Fibroblast of lung (primary cell): ENCODE results near the gene GPSM1. TPM values are rescaled to one million over a fixed set of nuclear protein-coding genes. Genes with fewer than 3 reads are reported as not detected.
"Not testable (repeated sequence)": the region's sequence is repeated elsewhere in the genome, so short reads cannot be mapped to it uniquely, and the experiment has no call there.

ENCODE experiments used
- DNase-seq, 2 donors: peaks; one replicate each; pipeline versions ENCODE4 v3.0.0 to v3.0.0-alpha.2; 2010; ENCODE audit warnings: low read depth in 2 of 2
- H2AFZ ChIP-seq: 2 replicates; pipeline ENCODE4 v1.5.1; 2012; ENCODE audit warnings: low read length, control low read depth, inconsistent platforms
- H3K27ac ChIP-seq: 2 replicates; pipeline ENCODE4 v1.5.1; 2011; ENCODE audit warnings: low read length, control low read depth; ENCODE audit not compliant: insufficient read depth
- H3K27me3 ChIP-seq: 2 replicates; pipeline ENCODE4 v1.5.1; 2011; ENCODE audit warnings: mild to moderate bottlenecking, low read length; ENCODE audit not compliant: control insufficient read depth, insufficient read depth
- H3K36me3 ChIP-seq: 2 replicates; pipeline ENCODE4 v1.5.1; 2011; ENCODE audit warnings: low read length; ENCODE audit not compliant: control insufficient read depth, insufficient read depth
- H3K4me1 ChIP-seq: 2 replicates; pipeline ENCODE4 v1.5.1; 2011; ENCODE audit warnings: low read length; ENCODE audit not compliant: control insufficient read depth, insufficient read depth; ENCODE audit errors: extremely low read depth
- H3K4me2 ChIP-seq: 2 replicates; pipeline ENCODE4 v1.5.1; 2011; ENCODE audit warnings: low read length, control low read depth; ENCODE audit not compliant: insufficient read depth; ENCODE audit errors: extremely low read depth
- H3K4me3 ChIP-seq, 4 experiments: fragments of 200-600 bp in 1 of 4; sonication (generic) in 1 of 4; replicated peaks in 1 of 4; 2 replicates each; pipeline ENCODE4 v1.5.1; 2011 to 2016; ENCODE audit warnings: low read length in 4 of 4, low read depth in 3 of 4, mild to moderate bottlenecking in 3 of 4, control low read depth in 2 of 4, inconsistent platforms in 1 of 4, mixed read lengths in 1 of 4; ENCODE audit not compliant: insufficient read depth in 1 of 4; ENCODE audit errors: control extremely low read depth in 1 of 4
- H3K79me2 ChIP-seq: 2 replicates; pipeline ENCODE4 v1.5.1; 2012; ENCODE audit warnings: mild to moderate bottlenecking, low read length, inconsistent platforms; ENCODE audit not compliant: control insufficient read depth, insufficient read depth
- H3K9ac ChIP-seq: 2 replicates; pipeline ENCODE4 v1.5.1; 2011; ENCODE audit warnings: mild to moderate bottlenecking, low read length, control low read depth; ENCODE audit not compliant: insufficient read depth
- H3K9me3 ChIP-seq: 2 replicates; pipeline ENCODE4 v1.5.1; 2012; ENCODE audit warnings: low read depth, low read length; ENCODE audit not compliant: control insufficient read depth, insufficient read depth
- H4K20me1 ChIP-seq: 2 replicates; pipeline ENCODE4 v1.5.1; 2011; ENCODE audit warnings: low read length; ENCODE audit not compliant: control insufficient read depth, insufficient read depth; ENCODE audit errors: extremely low read depth
- EZH2 ChIP-seq: IDR thresholded peaks from 2 replicates; pipeline ENCODE4 v1.5.1; 2012; ENCODE audit warnings: low read length, control low read depth, mild to moderate bottlenecking; ENCODE audit errors: missing control alignments
- polyA plus RNA-seq, 2 donors: library from polyadenylated mRNA; depleted of rRNA in 1 of 2; stranded (reverse) in 1 of 2; unstranded in 1 of 2; fragments of >200 nt; gene quantifications; 2 replicates each; pipeline ENCODE4 v1.2.1, GENCODE V29; 2011 to 2012; ENCODE audit warnings: missing spikeins in 1 of 2
- total RNA-seq: library from RNA; depleted of rRNA; stranded (reverse); fragments of >200 nt; gene quantifications from 2 replicates; pipeline ENCODE4 v1.2.1, GENCODE V29; 2014
- TF ChIP-seq, protein P1 (sequence below), 2 donors: IDR thresholded peaks in 1 of 2; conservative IDR thresholded peaks in 1 of 2; 1 replicate in 1 of 2; 2 replicates in 1 of 2; pipeline ENCODE4 v1.5.1; 2011 to 2012; ENCODE audit warnings: low read length in 2 of 2, control low read depth in 1 of 2, inconsistent platforms in 1 of 2, low read depth in 1 of 2, mild to moderate bottlenecking in 1 of 2

GPSM1 gene
- total and polyA plus RNA-seq, 2 donors (not counting 1 experiment from before 2014, with no cell fraction given): 15.8 to 60.3 TPM

- TF ChIP-seq, protein P1, sequence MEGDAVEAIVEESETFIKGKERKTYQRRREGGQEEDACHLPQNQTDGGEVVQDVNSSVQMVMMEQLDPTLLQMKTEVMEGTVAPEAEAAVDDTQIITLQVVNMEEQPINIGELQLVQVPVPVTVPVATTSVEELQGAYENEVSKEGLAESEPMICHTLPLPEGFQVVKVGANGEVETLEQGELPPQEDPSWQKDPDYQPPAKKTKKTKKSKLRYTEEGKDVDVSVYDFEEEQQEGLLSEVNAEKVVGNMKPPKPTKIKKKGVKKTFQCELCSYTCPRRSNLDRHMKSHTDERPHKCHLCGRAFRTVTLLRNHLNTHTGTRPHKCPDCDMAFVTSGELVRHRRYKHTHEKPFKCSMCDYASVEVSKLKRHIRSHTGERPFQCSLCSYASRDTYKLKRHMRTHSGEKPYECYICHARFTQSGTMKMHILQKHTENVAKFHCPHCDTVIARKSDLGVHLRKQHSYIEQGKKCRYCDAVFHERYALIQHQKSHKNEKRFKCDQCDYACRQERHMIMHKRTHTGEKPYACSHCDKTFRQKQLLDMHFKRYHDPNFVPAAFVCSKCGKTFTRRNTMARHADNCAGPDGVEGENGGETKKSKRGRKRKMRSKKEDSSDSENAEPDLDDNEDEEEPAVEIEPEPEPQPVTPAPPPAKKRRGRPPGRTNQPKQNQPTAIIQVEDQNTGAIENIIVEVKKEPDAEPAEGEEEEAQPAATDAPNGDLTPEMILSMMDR (conservative IDR thresholded peaks at IDR 0.05 in 1 of 2, IDR thresholded peaks at IDR 0.05 in 1 of 2; ENCODE audit: low read depth in 1 of 2, low read length in 2 of 2): no peak
- no peak for TF ChIP-seq EZH2
- no peak overlapping the region for H3K27ac ChIP-seq
- no peak overlapping the region for H2AFZ ChIP-seq
These were observed 8.5 kb upstream of the GPSM1 start for GRCh38 chr9:136318776-136319241.

GRCh38 chr9:136319244-136319643 lies 8.1 kb upstream of the GPSM1 start:
- H3K4me3 ChIP-seq: not testable (repeated sequence)

More at GRCh38 chr9:136318776-136319241, 8.5 kb upstream of the GPSM1 start:
- no peaks in the 10 kb centered on the region for H3K36me3 ChIP-seq
- H3K27me3 ChIP-seq: peaks cover 3% of the 10 kb centered on the region
- H3K4me1 ChIP-seq: no peaks in the 10 kb centered on the region
- H3K4me3 ChIP-seq: no peak overlapping the region
- no peaks in the 10 kb centered on the region for H4K20me1 ChIP-seq
- no peaks in the 10 kb centered on the region for H3K79me2 ChIP-seq
- no peak for DNase-seq
- H3K9ac ChIP-seq: no peak overlapping the region
- no peaks in the 10 kb centered on the region for H3K9me3 ChIP-seq
- no peak overlapping the region for H3K4me2 ChIP-seq

GRCh38 chr9:136319955-136320354 lies 7.4 kb upstream of the GPSM1 start:
- DNase-seq, H2AFZ ChIP-seq, H4K20me1 ChIP-seq, H3K27ac ChIP-seq, H3K4me1 ChIP-seq, H3K4me3 ChIP-seq, H3K9me3 ChIP-seq, H3K27me3 ChIP-seq, H3K79me2 ChIP-seq, H3K36me3 ChIP-seq, H3K4me2 ChIP-seq, H3K9ac ChIP-seq: not testable (repeated sequence)

More at GRCh38 chr9:136319244-136319643, 8.1 kb upstream of the GPSM1 start:
- not testable (repeated sequence) for H4K20me1 ChIP-seq, H3K4me1 ChIP-seq, H3K4me2 ChIP-seq, H3K9ac ChIP-seq, H3K27me3 ChIP-seq, H2AFZ ChIP-seq, H3K36me3 ChIP-seq, H3K79me2 ChIP-seq, H3K9me3 ChIP-seq, H3K27ac ChIP-seq, DNase-seq

DNA sequence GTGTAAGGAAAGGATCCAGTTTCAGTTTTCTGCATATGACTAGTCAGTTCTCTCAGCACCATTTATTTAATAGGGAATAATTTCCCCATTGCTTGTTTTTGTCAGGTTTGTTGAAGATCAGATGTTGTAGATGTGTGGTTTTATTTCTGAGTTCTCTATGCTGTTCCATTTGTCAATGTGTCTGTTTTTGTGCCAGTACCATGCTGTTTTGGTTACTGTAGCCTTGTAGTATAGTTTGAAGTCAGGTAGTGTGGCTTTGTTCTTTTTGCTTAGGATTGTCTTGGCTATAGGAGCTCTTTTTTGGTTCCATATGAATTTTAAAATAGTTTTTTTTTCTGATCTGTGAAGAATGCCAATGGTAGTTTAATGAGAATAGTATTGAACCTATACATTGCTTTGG lies 6.4 kb upstream of the GPSM1 start:
- H3K9me3 ChIP-seq, H3K4me1 ChIP-seq, H3K4me2 ChIP-seq, H3K79me2 ChIP-seq, H3K9ac ChIP-seq, H4K20me1 ChIP-seq, H2AFZ ChIP-seq, H3K27me3 ChIP-seq, H3K36me3 ChIP-seq, DNase-seq, H3K4me3 ChIP-seq, H3K27ac ChIP-seq: not testable (repeated sequence)
